ENCODE results near the gene MGAT5. TPM values are rescaled to one million over a fixed set of nuclear protein-coding genes. Genes with fewer than 3 reads are reported as not detected.

The MGAT5 gene
- total RNA-seq, 1 experiment from 2014 or later = 34.0 TPM

DNA sequence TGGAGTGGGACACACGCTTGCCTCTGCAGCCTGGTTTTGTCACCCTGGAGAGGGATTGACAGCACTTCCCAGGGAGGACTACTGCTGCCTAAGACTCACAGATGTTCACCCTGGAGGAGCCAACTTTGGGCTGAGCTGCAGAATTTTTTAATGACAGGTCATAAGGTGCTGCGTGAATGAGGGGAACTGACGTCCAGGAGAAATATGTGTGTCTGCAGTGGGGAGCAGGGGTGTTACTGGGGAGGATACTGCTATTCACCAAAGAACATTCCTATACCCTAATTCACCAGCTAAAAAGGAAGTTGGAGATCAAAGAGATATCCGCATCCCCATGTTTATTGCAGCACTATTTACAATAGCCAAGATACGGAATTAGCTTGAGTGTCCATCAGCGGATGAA, 144.4 kb downstream of the MGAT5 start:
- POLR2A ChIA-PET = no interaction called here
- no peak overlapping the region for H3K4me2 ChIP-seq (ENCODE audit: low read length)
- TF ChIP-seq, protein P1, sequence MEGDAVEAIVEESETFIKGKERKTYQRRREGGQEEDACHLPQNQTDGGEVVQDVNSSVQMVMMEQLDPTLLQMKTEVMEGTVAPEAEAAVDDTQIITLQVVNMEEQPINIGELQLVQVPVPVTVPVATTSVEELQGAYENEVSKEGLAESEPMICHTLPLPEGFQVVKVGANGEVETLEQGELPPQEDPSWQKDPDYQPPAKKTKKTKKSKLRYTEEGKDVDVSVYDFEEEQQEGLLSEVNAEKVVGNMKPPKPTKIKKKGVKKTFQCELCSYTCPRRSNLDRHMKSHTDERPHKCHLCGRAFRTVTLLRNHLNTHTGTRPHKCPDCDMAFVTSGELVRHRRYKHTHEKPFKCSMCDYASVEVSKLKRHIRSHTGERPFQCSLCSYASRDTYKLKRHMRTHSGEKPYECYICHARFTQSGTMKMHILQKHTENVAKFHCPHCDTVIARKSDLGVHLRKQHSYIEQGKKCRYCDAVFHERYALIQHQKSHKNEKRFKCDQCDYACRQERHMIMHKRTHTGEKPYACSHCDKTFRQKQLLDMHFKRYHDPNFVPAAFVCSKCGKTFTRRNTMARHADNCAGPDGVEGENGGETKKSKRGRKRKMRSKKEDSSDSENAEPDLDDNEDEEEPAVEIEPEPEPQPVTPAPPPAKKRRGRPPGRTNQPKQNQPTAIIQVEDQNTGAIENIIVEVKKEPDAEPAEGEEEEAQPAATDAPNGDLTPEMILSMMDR (IDR thresholded peaks at IDR 0.05 in 2 of 3, conservative IDR thresholded peaks at IDR 0.05 in 1 of 3; ENCODE audit: borderline replicate concordance in 1 of 3, insufficient read depth in 1 of 3, low read depth in 2 of 3, low read length in 2 of 3) = no peak
- TF ChIP-seq ZNF274 (IDR thresholded peaks at IDR 0.05; ENCODE audit: low read depth, low read length) (no peak), TCF7L2 (IDR thresholded peaks at IDR 0.05; ENCODE audit: borderline replicate concordance, extremely low read depth, insufficient read depth, insufficient read length) (no peak), CBX3 (IDR thresholded peaks at IDR 0.05; ENCODE audit: low read depth) (no peak), EZH2 (IDR thresholded peaks at IDR 0.05) (no peak), ELF1 (IDR thresholded peaks at IDR 0.05; ENCODE audit: borderline replicate concordance, low read depth) (no peak), ZFX (IDR thresholded peaks at IDR 0.05) (no peak), EGR1 (IDR thresholded peaks at IDR 0.05; ENCODE audit: low read depth) (no peak), POLR2A (IDR thresholded peaks at IDR 0.05; ENCODE audit: borderline replicate concordance, extremely low read depth, insufficient read depth, insufficient read length) (no peak), JUND (IDR thresholded peaks at IDR 0.05) (no peak), SRF (IDR thresholded peaks at IDR 0.05; ENCODE audit: low read depth) (no peak)
- TF ChIP-seq, protein P2, sequence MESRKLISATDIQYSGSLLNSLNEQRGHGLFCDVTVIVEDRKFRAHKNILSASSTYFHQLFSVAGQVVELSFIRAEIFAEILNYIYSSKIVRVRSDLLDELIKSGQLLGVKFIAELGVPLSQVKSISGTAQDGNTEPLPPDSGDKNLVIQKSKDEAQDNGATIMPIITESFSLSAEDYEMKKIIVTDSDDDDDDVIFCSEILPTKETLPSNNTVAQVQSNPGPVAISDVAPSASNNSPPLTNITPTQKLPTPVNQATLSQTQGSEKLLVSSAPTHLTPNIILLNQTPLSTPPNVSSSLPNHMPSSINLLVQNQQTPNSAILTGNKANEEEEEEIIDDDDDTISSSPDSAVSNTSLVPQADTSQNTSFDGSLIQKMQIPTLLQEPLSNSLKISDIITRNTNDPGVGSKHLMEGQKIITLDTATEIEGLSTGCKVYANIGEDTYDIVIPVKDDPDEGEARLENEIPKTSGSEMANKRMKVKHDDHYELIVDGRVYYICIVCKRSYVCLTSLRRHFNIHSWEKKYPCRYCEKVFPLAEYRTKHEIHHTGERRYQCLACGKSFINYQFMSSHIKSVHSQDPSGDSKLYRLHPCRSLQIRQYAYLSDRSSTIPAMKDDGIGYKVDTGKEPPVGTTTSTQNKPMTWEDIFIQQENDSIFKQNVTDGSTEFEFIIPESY (IDR thresholded peaks at IDR 0.05; ENCODE audit: extremely low read depth, insufficient replicate concordance, low read length) = no peak
- TF ChIP-seq, protein P3, sequence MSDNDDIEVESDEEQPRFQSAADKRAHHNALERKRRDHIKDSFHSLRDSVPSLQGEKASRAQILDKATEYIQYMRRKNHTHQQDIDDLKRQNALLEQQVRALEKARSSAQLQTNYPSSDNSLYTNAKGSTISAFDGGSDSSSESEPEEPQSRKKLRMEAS (IDR thresholded peaks at IDR 0.05) = no peak
- TF ChIP-seq, protein P4, sequence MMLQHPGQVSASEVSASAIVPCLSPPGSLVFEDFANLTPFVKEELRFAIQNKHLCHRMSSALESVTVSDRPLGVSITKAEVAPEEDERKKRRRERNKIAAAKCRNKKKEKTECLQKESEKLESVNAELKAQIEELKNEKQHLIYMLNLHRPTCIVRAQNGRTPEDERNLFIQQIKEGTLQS (IDR thresholded peaks at IDR 0.05) = no peak
- TF ChIP-seq, protein P5, sequence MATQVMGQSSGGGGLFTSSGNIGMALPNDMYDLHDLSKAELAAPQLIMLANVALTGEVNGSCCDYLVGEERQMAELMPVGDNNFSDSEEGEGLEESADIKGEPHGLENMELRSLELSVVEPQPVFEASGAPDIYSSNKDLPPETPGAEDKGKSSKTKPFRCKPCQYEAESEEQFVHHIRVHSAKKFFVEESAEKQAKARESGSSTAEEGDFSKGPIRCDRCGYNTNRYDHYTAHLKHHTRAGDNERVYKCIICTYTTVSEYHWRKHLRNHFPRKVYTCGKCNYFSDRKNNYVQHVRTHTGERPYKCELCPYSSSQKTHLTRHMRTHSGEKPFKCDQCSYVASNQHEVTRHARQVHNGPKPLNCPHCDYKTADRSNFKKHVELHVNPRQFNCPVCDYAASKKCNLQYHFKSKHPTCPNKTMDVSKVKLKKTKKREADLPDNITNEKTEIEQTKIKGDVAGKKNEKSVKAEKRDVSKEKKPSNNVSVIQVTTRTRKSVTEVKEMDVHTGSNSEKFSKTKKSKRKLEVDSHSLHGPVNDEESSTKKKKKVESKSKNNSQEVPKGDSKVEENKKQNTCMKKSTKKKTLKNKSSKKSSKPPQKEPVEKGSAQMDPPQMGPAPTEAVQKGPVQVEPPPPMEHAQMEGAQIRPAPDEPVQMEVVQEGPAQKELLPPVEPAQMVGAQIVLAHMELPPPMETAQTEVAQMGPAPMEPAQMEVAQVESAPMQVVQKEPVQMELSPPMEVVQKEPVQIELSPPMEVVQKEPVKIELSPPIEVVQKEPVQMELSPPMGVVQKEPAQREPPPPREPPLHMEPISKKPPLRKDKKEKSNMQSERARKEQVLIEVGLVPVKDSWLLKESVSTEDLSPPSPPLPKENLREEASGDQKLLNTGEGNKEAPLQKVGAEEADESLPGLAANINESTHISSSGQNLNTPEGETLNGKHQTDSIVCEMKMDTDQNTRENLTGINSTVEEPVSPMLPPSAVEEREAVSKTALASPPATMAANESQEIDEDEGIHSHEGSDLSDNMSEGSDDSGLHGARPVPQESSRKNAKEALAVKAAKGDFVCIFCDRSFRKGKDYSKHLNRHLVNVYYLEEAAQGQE (IDR thresholded peaks at IDR 0.05; ENCODE audit: low read depth) = no peak
- no peak overlapping the region for H3K27ac ChIP-seq (ENCODE audit: low read depth, low read length)
- no peaks in the 10 kb centered on the region for H3K79me2 ChIP-seq (ENCODE audit: insufficient read depth, low read length)
- DNase-seq (ENCODE audit: low read depth, low spot score) (no peak), ATAC-seq (no peak)
- H3K9me2 ChIP-seq (ENCODE audit: insufficient read depth) = no peaks in the 10 kb centered on the region
- BruUV-seq (replicated peaks) = no TSS peak
- RAD21 ChIA-PET (ENCODE audit: low non-redundant PET in 1 of 2, low total read pairs in 2 of 2, uncharacterized antibody in 2 of 2, unreplicated experiment in 2 of 2) = no interaction called here
- H3K4me3 ChIP-seq (replicated peaks in 1 of 2; ENCODE audit: low read depth in 1 of 2, low read length in 2 of 2) = no peak overlapping the region
- H3K4me1 ChIP-seq (ENCODE audit: control insufficient read depth in 1 of 2, insufficient read depth in 2 of 2, low read length in 2 of 2) = no peaks in the 10 kb centered on the region
- no peak overlapping the region for H3K9ac ChIP-seq (ENCODE audit: low read length)
- no peaks in the 10 kb centered on the region for H3K27me3 ChIP-seq (ENCODE audit: insufficient read depth, low read length)
- CTCF ChIA-PET = no interaction called here
- no peaks in the 10 kb centered on the region for H3K9me3 ChIP-seq (ENCODE audit: control insufficient read depth in 1 of 2, insufficient read depth in 1 of 2, low read depth in 1 of 2, low read length in 2 of 2)
- H4K20me1 ChIP-seq (ENCODE audit: insufficient read depth) = no peaks in the 10 kb centered on the region
- H2AFZ ChIP-seq (ENCODE audit: low read depth, low read length, poor library complexity, severe bottlenecking) = no peak overlapping the region
- no peaks in the 10 kb centered on the region for H3K36me3 ChIP-seq (ENCODE audit: control insufficient read depth in 1 of 2, insufficient read depth in 2 of 2, low read length in 2 of 2)
- intact Hi-C loops (cut with micrococcal nuclease) = no loop called here

Measured in HCT116 (cell line).